PC-9 (cell line): ENCODE results near the gene NOP53.

ENCODE experiments used
- EZH2 ChIP-seq: fragments of 200-600 bp; sonication (generic); IDR thresholded peaks from 2 replicates; pipeline ENCODE4 v1.8.0; 2017; ENCODE audit warnings: antibody characterized with exemption, low read depth
- TF ChIP-seq, protein P1 (sequence below): fragments of 200-600 bp; sonication (generic); conservative IDR thresholded peaks from 2 replicates; pipeline ENCODE4 v1.6.1; 2017; ENCODE audit warnings: mixed run types, antibody characterized with exemption, mild to moderate bottlenecking, moderate library complexity

DNA sequence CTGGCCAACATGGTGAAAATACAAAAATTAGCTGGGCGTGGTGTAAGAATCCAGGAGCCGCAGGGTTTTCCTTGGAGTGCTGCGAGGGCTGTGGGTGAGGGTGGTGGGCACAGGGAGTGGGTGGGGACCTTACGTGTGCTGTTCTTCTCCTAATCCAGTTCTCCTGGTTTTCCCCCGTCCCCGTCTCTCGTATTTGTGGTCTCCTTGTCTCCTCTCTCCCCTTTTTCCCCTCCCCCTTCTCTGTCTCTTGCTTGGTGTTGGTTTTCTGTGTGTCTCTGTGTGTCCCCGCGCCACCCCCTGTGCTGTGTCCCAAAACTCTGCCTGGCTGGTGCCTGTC lies 34.8 kb downstream of the NOP53 start:
- TF ChIP-seq, protein P1, sequence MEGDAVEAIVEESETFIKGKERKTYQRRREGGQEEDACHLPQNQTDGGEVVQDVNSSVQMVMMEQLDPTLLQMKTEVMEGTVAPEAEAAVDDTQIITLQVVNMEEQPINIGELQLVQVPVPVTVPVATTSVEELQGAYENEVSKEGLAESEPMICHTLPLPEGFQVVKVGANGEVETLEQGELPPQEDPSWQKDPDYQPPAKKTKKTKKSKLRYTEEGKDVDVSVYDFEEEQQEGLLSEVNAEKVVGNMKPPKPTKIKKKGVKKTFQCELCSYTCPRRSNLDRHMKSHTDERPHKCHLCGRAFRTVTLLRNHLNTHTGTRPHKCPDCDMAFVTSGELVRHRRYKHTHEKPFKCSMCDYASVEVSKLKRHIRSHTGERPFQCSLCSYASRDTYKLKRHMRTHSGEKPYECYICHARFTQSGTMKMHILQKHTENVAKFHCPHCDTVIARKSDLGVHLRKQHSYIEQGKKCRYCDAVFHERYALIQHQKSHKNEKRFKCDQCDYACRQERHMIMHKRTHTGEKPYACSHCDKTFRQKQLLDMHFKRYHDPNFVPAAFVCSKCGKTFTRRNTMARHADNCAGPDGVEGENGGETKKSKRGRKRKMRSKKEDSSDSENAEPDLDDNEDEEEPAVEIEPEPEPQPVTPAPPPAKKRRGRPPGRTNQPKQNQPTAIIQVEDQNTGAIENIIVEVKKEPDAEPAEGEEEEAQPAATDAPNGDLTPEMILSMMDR: no peak
- no peak for TF ChIP-seq EZH2
